GM19240 (cell line): Measurements from ENCODE around the gene GSN.
"Not testable (repeated sequence)": the region's sequence is repeated elsewhere in the genome, so short reads cannot be mapped to it uniquely, and the experiment has no call there.

Source experiments
- DNase-seq: peaks from one replicate; pipeline ENCODE4 v3.0.0; 2011; ENCODE audit warnings: low spot score; ENCODE audit not compliant: insufficient read length

Gene GSN

GRCh38 chr9:121286973-121287741 lies 19.2 kb downstream of the GSN start:
- no peak for DNase-seq

DNA sequence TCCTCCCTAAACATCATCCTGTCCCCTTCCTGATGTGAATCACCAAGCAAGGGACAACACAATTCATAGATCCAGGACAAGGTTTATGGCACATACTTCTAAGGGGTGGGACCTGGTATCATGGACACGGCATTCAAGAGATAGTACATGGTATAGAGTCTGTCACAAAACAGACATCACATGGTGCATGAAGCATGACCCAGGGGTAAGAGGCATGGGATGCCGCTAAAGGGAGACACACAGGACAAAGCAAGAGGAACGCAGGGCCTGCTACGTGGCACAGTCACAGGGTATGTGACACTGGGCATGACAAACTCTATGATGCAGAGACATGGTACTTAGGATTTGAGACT lies 20.7 kb downstream of the GSN start:
- no peak for DNase-seq

GRCh38 chr9:121289026-121289771 lies 21.2 kb downstream of the GSN start:
- DNase-seq = no peak

GRCh38 chr9:121289772-121290370 lies 21.9 kb downstream of the GSN start:
- no peak for DNase-seq

DNA sequence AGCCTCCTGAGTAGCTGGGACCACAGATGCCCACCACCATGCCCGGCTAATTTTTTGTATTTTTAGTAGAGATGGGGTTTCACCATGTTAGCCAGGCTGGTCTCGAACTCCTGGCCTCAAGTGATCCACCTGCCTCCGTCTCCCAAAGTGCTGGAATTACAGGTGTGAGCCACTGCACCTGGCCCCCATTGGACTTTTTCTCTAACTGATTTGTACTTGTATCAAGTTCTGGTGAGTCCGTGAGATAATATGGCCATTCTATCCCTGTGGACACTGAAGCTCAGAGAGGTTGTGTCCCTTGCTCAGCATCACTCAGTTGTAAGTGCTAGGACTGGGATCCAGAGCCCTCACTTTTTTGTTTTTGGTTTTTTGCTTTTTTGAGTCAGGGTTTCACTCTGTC lies 23.6 kb downstream of the GSN start:
- DNase-seq = not testable (repeated sequence)

DNA sequence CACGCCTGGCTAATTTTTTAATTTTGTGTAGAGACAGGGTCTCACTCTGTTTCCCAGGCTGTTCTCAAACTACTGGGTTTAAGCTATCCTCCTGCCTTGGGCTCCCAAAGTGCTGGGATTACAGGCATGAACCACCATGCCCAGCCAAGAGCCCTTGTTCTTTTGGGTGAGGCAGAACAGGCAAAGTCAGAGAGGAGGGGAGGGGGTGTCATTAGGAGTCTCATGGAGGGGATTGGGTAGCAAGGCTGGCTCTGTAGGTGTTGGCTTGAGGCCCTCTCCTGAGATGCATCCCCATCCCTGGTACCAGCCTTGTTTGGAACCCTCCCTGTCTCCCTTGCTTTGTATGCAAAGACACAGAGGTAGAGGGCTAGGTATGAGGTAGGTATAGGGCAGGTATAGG lies 24.1 kb downstream of the GSN start:
- DNase-seq = no peak

DNA sequence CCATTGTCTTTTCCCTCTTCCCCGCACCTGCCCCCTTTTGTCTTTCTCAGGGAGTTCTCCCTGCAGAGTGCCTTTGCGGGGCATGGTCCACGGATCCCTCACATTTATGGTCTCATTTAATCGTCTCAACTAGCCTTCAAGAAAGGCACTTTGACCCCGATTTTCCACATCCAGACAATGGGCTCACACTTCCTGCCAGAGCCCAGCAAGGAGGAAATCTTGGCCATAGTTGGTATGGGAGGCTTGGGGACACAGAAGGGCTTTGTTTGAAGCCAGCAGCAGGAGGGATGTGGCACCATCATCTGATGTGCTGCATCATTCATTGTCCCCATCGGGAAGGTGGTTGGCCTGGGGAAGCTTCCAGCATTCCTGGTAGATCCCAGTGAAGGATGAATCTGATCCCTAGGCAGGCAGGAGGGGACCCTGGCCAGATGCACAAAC lies 24.9 kb downstream of the GSN start:
- no peak for DNase-seq

DNA sequence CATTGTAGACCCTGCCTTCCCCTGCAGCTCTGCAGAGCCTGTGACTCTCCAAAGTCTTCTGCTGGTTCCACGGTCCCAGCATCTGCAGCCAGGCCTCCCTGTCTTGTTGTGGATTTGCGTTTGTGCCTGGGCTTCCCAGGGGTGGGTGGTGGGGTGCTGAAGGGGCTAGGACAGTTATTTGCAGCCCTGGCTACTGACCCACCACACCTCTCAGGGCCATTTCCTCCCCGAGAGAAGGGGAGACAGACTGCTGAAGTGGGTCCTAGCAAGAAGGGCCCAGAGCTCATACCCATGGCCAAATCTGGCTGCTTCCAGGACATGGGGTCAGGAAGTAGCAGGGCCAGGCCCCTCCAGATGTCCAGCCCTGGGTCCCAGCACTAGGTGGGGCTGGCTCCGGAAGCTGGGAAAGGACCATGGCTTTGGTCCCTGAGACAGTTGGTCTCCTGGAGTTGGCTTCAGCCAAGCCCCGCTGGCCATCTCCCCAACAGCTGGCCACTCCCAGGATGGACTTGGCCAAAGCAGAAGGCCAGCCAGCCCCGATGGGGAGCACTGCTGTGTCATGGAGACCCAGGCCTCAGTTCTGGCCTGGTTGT lies 26.3 kb downstream of the GSN start:
- DNase-seq = no peak

- no peak for DNase-seq
Observed at GRCh38 chr9:121294866-121295661, 27.1 kb downstream of the GSN start.

GRCh38 chr9:121295662-121296191 lies 27.8 kb downstream of the GSN start:
- no peak for DNase-seq

- DNase-seq = no peak
Observed at GRCh38 chr9:121296213-121297127, 28.5 kb downstream of the GSN start.

DNA sequence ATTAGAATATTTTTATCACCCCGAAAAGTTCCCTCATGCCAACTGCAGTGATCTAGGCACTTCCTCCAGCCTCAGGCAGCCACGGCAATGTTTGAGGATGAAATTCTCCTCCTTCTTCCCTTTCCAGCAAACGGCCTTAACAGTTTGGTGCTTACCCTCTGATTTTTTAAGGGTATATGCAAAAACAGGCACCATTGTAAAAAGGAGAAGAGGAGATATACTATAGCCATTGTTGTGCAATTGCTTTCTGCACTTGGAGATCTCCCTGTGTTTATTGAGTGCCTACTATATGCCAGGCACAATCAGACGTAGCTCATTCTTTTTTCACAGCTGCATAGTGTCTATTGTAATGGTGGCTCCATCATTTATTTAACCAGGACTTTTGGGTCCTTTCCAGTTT lies 29.4 kb downstream of the GSN start:
- no peak for DNase-seq

DNA sequence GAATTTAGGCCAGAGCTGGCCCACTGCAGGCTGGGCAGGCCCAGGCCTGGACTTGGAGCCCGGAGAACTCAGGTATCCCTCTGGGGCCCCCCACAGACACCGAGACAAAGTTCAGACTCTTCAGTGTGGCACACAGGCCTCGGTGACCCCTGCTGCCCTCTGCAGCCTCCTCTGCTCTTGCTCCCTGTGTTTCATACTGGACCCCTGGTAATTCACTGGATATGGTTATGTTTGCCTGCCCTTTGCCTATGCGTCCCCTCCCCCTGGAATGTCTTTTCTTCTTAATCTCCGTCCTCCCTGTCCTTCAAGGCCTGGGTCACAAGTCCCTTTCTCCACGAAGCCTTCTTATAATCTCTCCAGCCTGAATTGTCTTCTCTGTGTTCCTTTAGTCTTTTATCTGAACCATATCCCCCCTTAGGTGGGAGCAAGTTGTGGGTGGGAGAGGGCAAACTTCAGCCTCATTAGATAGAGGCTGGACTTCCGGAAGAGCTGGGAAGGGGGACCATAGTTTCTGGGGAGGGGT lies 30.1 kb downstream of the GSN start:
- DNase-seq = no peak

GRCh38 chr9:121298689-121299466 lies 30.9 kb downstream of the GSN start:
- DNase-seq = no peak

DNA sequence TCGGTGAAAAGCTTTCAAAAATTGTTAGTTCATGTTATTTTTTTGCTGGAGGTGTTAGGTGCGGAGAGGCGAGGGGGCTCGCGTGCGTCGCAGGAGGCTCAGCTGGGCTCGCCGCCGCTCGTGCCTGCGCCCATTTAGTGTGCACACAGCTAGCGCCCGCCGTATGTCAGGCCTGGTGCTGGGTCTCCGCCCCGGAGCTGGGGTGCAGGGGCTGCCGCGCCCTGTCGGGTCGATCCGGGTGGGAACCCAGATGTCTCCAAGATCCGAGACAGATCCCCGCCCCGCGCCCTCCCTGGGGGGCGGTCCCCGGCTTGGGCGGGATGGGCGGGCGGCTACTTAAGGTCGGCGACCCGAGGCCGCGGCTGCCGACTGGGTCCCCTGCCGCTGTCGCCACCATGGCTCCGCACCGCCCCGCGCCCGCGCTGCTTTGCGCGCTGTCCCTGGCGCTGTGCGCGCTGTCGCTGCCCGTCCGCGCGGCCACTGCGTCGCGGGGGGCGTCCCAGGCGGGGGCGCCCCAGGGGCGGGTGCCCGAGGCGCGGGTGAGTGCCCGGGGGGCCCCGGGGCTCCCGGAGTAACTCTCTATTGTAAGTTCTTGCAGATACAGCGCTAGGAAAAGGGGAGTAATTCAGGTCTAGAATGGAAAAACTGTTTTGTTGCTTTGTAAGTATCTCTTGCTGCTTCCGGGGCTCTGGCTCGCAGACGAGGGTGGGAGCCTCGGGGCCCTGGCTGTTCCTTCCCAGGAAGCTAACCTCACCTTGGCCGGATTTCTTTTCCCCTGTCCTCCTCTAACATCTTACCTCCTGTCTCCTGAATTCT lies 31.7 kb downstream of the GSN start:
- DNase-seq = no peak

DNA sequence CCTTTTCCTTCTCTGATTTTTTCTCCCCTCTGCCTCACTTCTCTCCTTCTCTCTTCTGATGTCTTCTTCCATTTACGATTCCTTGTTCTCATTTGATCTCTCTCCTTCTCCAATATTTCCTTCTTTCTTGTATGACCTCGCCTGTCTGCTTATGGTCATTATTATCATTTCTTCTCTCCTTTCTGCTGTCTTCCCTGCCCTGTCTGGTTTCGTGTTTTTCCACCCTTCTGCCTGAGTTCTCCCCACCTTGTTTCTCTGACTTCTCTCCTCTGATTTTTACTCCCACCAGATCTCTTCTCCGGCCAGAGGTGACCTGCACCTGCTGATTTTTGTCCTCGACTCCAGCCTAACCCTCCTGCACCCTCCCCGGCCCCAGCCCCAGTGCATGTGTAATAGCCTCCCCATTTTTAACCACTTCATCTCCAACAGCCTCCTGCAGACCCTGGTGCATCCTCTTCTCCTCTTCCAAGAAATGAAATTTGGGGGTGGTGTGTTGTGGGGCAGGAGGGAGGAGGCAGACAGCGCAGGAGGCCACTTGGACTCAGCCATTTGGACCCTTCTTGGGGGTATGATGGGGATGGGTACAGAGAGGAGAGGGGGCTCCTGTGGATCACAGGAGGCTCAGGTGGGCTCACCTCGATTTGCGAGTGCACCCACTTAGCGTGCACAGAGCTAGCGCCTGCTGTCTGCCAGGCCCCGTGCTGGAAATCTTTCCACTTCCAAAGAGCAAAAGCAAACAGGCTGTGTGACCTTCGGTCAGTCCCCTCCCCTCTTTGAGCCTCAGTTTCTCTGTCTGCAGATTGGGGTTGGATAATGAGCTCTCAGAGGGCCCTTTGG lies 32.5 kb downstream of the GSN start:
- no peak for DNase-seq

GRCh38 chr9:121301881-121302286 lies 33.9 kb downstream of the GSN start:
- no peak for DNase-seq
